ENCODE data around the gene TNNC2.
"Not testable (repeated sequence)": the region's sequence is repeated elsewhere in the genome, so short reads cannot be mapped to it uniquely, and the experiment has no call there.

The TNNC2 gene

GRCh38 chr20:45819466-45819865 lies 7.6 kb downstream of the TNNC2 start:
- no peak for DNase-seq (ENCODE audit: low spot score)

GRCh38 chr20:45818239-45818638 lies 8.9 kb downstream of the TNNC2 start:
- DNase-seq (ENCODE audit: low spot score): no peak

GRCh38 chr20:45817376-45818194 lies 9.5 kb downstream of the TNNC2 start:
- no peak for DNase-seq (ENCODE audit: low spot score)

GRCh38 chr20:45816951-45817350 lies 10.2 kb downstream of the TNNC2 start:
- no peak for DNase-seq (ENCODE audit: low spot score)

GRCh38 chr20:45814314-45814713 lies 12.8 kb downstream of the TNNC2 start:
- no peak for DNase-seq (ENCODE audit: low spot score)

- no peak for DNase-seq (ENCODE audit: low spot score)
These were observed 13.6 kb downstream of the TNNC2 start for GRCh38 chr20:45813489-45813888.

- no peak for DNase-seq (ENCODE audit: low spot score)
These were observed 14.1 kb downstream of the TNNC2 start for GRCh38 chr20:45813006-45813340.

GRCh38 chr20:45812157-45813005 lies 14.7 kb downstream of the TNNC2 start, which contains the start of gene UBE2C:
TSS of gene UBE2C (plus strand) at chr20:45812644. CDS start at chr20:45812696, 52 bp downstream.
- peak; percentile 99 for DNase-seq (ENCODE audit: low spot score)

GRCh38 chr20:45810191-45810970 lies 16.7 kb downstream of the TNNC2 start:
- DNase-seq (ENCODE audit: low spot score): no peak

- no peak for DNase-seq (ENCODE audit: low spot score)
These were observed 25.3 kb downstream of the TNNC2 start for GRCh38 chr20:45801851-45802250.

GRCh38 chr20:45798935-45799642 lies 28.0 kb downstream of the TNNC2 start:
- DNase-seq (ENCODE audit: low spot score): no peak

- DNase-seq (ENCODE audit: low spot score): not testable (repeated sequence)
These were observed 29.2 kb downstream of the TNNC2 start for GRCh38 chr20:45797955-45798354.

- DNase-seq (ENCODE audit: low spot score): not testable (repeated sequence)
These were observed 29.6 kb downstream of the TNNC2 start for GRCh38 chr20:45797510-45797909.

- no peak for DNase-seq (ENCODE audit: low spot score)
These were observed 30.6 kb downstream of the TNNC2 start for GRCh38 chr20:45796337-45797065.

GRCh38 chr20:45792317-45793118 lies 34.6 kb downstream of the TNNC2 start:
- DNase-seq (ENCODE audit: low spot score): no peak

- no peak for DNase-seq (ENCODE audit: low spot score)
These were observed 38.8 kb downstream of the TNNC2 start for GRCh38 chr20:45788351-45788750.

GRCh38 chr20:45783656-45784294 lies 43.3 kb downstream of the TNNC2 start:
- DNase-seq (ENCODE audit: low spot score): no peak

GRCh38 chr20:45782890-45783289 lies 44.2 kb downstream of the TNNC2 start:
- DNase-seq (ENCODE audit: low spot score): peak; percentile 22

GRCh38 chr20:45781391-45781931 lies 45.7 kb downstream of the TNNC2 start:
- DNase-seq (ENCODE audit: low spot score): peak; percentile 46
